ENCODE measurements around the gene TOR1B. TPM values are rescaled to one million over a fixed set of nuclear protein-coding genes. Genes with fewer than 3 reads are reported as not detected.

The TOR1B gene
- polyA plus RNA-seq, 1 donor from 2014 or later: 52.2 TPM

GRCh38 chr9:129768486-129768885, 34.5 kb upstream of the TOR1B start:
- no peak overlapping the region for H3K27ac ChIP-seq (ENCODE audit: low read length)
- H3K36me3 ChIP-seq (ENCODE audit: insufficient read depth, low read length): no peaks in the 10 kb centered on the region
- no peaks in the 10 kb centered on the region for H3K9me3 ChIP-seq (ENCODE audit: low read length)
- TF ChIP-seq CTCF (IDR thresholded peaks at IDR 0.05; ENCODE audit: poor library complexity, severe bottlenecking): no peak
- TF ChIP-seq MXI1 (conservative IDR thresholded peaks at IDR 0.05; ENCODE audit: poor library complexity, severe bottlenecking): no peak
- no peak for TF ChIP-seq POLR2AphosphoS5 (IDR thresholded peaks at IDR 0.05)
- no peak for TF ChIP-seq EZH2 (IDR thresholded peaks at IDR 0.05; ENCODE audit: borderline replicate concordance, insufficient read depth, low read length, poor library complexity, severe bottlenecking)
- no peak for TF ChIP-seq EP300 (conservative IDR thresholded peaks at IDR 0.05; ENCODE audit: poor library complexity, severe bottlenecking)
- no peak overlapping the region for H3K9ac ChIP-seq (ENCODE audit: low read length)
- no peaks in the 10 kb centered on the region for H3K79me2 ChIP-seq (replicated peaks; ENCODE audit: insufficient read depth, low read length)
- no peaks in the 10 kb centered on the region for H3K9me2 ChIP-seq (ENCODE audit: insufficient read depth, low read length)
- no peak overlapping the region for H2AFZ ChIP-seq (ENCODE audit: low read depth, low read length)
- no peak overlapping the region for H3K4me3 ChIP-seq (ENCODE audit: low read length)
- H3K27me3 ChIP-seq (ENCODE audit: insufficient read depth, low read depth, low read length): no peaks in the 10 kb centered on the region
- no peak overlapping the region for H3K4me2 ChIP-seq (ENCODE audit: low read length)
- H4K20me1 ChIP-seq (ENCODE audit: insufficient read depth): no peaks in the 10 kb centered on the region
- no peaks in the 10 kb centered on the region for H3F3A ChIP-seq (ENCODE audit: insufficient read depth, low read length, poor library complexity, severe bottlenecking)

GRCh38 chr9:129769669-129770068, 33.3 kb upstream of the TOR1B start:
- no peak overlapping the region for H3K9ac ChIP-seq (ENCODE audit: low read length)
- H2AFZ ChIP-seq (ENCODE audit: low read depth, low read length): no peak overlapping the region
- TF ChIP-seq TAF1 (IDR thresholded peaks at IDR 0.05; ENCODE audit: low read depth) (no peak), MXI1 (conservative IDR thresholded peaks at IDR 0.05; ENCODE audit: poor library complexity, severe bottlenecking) (no peak), EZH2 (IDR thresholded peaks at IDR 0.05; ENCODE audit: borderline replicate concordance, insufficient read depth, low read length, poor library complexity, severe bottlenecking) (no peak)
- H3K9me2 ChIP-seq (ENCODE audit: insufficient read depth, low read length): no peaks in the 10 kb centered on the region
- H3K27ac ChIP-seq (ENCODE audit: low read length): no peak overlapping the region
- H3K9me3 ChIP-seq (ENCODE audit: low read length): no peaks in the 10 kb centered on the region
- H3K79me2 ChIP-seq (replicated peaks; ENCODE audit: insufficient read depth, low read length): no peaks in the 10 kb centered on the region
- H3K4me3 ChIP-seq (ENCODE audit: low read length): no peak overlapping the region
- no peaks in the 10 kb centered on the region for H3K36me3 ChIP-seq (ENCODE audit: insufficient read depth, low read length)
- no peaks in the 10 kb centered on the region for H4K20me1 ChIP-seq (ENCODE audit: insufficient read depth)
- H3F3A ChIP-seq (ENCODE audit: insufficient read depth, low read length, poor library complexity, severe bottlenecking): no peaks in the 10 kb centered on the region
- H3K27me3 ChIP-seq (ENCODE audit: insufficient read depth, low read depth, low read length): no peaks in the 10 kb centered on the region
- H3K4me2 ChIP-seq (ENCODE audit: low read length): no peak overlapping the region

- H3K27ac ChIP-seq (ENCODE audit: low read length): no peak overlapping the region
- H3F3A ChIP-seq (ENCODE audit: insufficient read depth, low read length, poor library complexity, severe bottlenecking): no peaks in the 10 kb centered on the region
- H3K36me3 ChIP-seq (ENCODE audit: insufficient read depth, low read length): no peaks in the 10 kb centered on the region
- no peak for TF ChIP-seq TAF1 (IDR thresholded peaks at IDR 0.05; ENCODE audit: low read depth)
- no peak for TF ChIP-seq CTCF (IDR thresholded peaks at IDR 0.05; ENCODE audit: poor library complexity, severe bottlenecking)
- no peak for TF ChIP-seq SMC3 (conservative IDR thresholded peaks at IDR 0.05; ENCODE audit: poor library complexity)
- TF ChIP-seq EP300 (conservative IDR thresholded peaks at IDR 0.05; ENCODE audit: poor library complexity, severe bottlenecking): no peak
- TF ChIP-seq REST (IDR thresholded peaks at IDR 0.05; ENCODE audit: borderline replicate concordance): no peak
- no peak for TF ChIP-seq MXI1 (conservative IDR thresholded peaks at IDR 0.05; ENCODE audit: poor library complexity, severe bottlenecking)
- H2AFZ ChIP-seq (ENCODE audit: low read depth, low read length): no peak overlapping the region
- H3K79me2 ChIP-seq (replicated peaks; ENCODE audit: insufficient read depth, low read length): no peaks in the 10 kb centered on the region
- H3K4me3 ChIP-seq (ENCODE audit: low read length): no peak overlapping the region
- H3K9me2 ChIP-seq (ENCODE audit: insufficient read depth, low read length): no peaks in the 10 kb centered on the region
- no peaks in the 10 kb centered on the region for H3K27me3 ChIP-seq (ENCODE audit: insufficient read depth, low read depth, low read length)
- no peak overlapping the region for H3K9ac ChIP-seq (ENCODE audit: low read length)
- H4K20me1 ChIP-seq (ENCODE audit: insufficient read depth): no peaks in the 10 kb centered on the region
- no peaks in the 10 kb centered on the region for H3K9me3 ChIP-seq (ENCODE audit: low read length)
- H3K4me2 ChIP-seq (ENCODE audit: low read length): no peak overlapping the region
Observed at GRCh38 chr9:129770741-129771140, 32.2 kb upstream of the TOR1B start.
